ENCODE results near the gene LGSN. TPM values are rescaled to one million over a fixed set of nuclear protein-coding genes. Genes with fewer than 3 reads are reported as not detected.

Gene LGSN
- total and polyA plus RNA-seq, 10 of the 15 experiments (the other 5 are each of a cell fraction or from before 2014, with no cell fraction given): not detected

DNA sequence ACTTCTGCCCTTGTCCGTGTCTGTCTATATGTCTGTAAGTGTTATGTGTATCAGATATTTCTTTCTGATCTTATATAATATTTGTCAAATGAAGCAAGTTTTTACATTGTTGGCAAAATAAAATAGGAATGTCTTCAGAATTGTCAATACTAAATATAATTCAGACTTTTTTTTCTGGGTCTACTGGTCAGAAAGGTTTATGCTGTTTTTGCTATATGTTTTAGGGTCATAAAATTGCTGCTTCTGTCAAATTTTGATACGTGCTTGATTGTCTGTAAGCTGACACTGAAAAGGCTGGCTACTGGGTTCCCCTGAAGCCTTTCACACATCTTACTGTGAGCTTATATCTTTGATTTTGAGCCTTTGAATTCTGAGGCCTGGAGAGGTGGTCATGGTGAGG is 20.1 kb downstream of the LGSN start:
- no peak for DNase-seq (ENCODE audit: low read depth, low spot score)
- ChIA-PET POLR2A (no interaction called here), SMC1A (ENCODE audit: uncharacterized antibody, unreplicated experiment) (interaction anchor here (1.0 to 2.2 kb wide), 4 partner anchors 8 to 478 kb away, joined by 3 to 5 read pairs (median 4); no protein-coding TSS in a partner anchor), RAD21 (ENCODE audit: unreplicated experiment) (interaction anchor here (1.2 kb wide), 1 partner anchor 465 kb away, joined by 3 read pairs; no protein-coding TSS in a partner anchor), CTCF (interaction anchor here (0.8 to 2.0 kb wide), 6 partner anchors 8 to 503 kb away, joined by 3 to 8 read pairs (median 4); no protein-coding TSS in a partner anchor)
- no TSS peak for BruUV-seq (replicated peaks)
- no peaks in the 10 kb centered on the region for H3K4me1 ChIP-seq (ENCODE audit: control insufficient read depth, insufficient read depth, low read length)
- in situ Hi-C loops (cut with MboI): loop anchor here (25.0 kb wide), 2 partner anchors 488 to 1487 kb away; no protein-coding TSS in a partner anchor
- no peak overlapping the region for H3K27ac ChIP-seq (ENCODE audit: control insufficient read depth, insufficient read depth)
- TF ChIP-seq NR2C1 (IDR thresholded peaks at IDR 0.05) (no peak), ZNF217 (IDR thresholded peaks at IDR 0.05) (no peak), JUNB (IDR thresholded peaks at IDR 0.05) (no peak), BACH1 (IDR thresholded peaks at IDR 0.05; ENCODE audit: borderline replicate concordance) (no peak), PKNOX1 (IDR thresholded peaks at IDR 0.05) (no peak), SREBF1 (IDR thresholded peaks at IDR 0.05; ENCODE audit: low read length) (no peak), BHLHE40 (IDR thresholded peaks at IDR 0.05; ENCODE audit: borderline replicate concordance in 1 of 2, low read depth in 2 of 2, low read length in 1 of 2) (no peak), CBX5 (IDR thresholded peaks at IDR 0.05; ENCODE audit: low read depth) (no peak), IRF4 (IDR thresholded peaks at IDR 0.05; ENCODE audit: low read depth, low read length) (no peak), SMARCA5 (IDR thresholded peaks at IDR 0.05) (no peak), RFX5 (IDR thresholded peaks at IDR 0.05; ENCODE audit: low read depth, low read length) (no peak), SP1 (IDR thresholded peaks at IDR 0.05; ENCODE audit: low read depth, low read length) (no peak), POLR2AphosphoS2 (IDR thresholded peaks at IDR 0.05; ENCODE audit: low read depth, low read length) (no peak), NBN (IDR thresholded peaks at IDR 0.05) (no peak), CHD2 (IDR thresholded peaks at IDR 0.05; ENCODE audit: borderline replicate concordance, low read depth, low read length) (no peak)
- TF ChIP-seq, protein P1, sequence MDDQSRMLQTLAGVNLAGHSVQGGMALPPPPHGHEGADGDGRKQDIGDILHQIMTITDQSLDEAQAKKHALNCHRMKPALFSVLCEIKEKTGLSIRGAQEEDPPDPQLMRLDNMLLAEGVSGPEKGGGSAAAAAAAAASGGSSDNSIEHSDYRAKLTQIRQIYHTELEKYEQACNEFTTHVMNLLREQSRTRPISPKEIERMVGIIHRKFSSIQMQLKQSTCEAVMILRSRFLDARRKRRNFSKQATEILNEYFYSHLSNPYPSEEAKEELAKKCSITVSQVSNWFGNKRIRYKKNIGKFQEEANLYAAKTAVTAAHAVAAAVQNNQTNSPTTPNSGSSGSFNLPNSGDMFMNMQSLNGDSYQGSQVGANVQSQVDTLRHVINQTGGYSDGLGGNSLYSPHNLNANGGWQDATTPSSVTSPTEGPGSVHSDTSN (IDR thresholded peaks at IDR 0.05; ENCODE audit: insufficient replicate concordance, low read depth, low read length): no peak
- TF ChIP-seq, protein P2, sequence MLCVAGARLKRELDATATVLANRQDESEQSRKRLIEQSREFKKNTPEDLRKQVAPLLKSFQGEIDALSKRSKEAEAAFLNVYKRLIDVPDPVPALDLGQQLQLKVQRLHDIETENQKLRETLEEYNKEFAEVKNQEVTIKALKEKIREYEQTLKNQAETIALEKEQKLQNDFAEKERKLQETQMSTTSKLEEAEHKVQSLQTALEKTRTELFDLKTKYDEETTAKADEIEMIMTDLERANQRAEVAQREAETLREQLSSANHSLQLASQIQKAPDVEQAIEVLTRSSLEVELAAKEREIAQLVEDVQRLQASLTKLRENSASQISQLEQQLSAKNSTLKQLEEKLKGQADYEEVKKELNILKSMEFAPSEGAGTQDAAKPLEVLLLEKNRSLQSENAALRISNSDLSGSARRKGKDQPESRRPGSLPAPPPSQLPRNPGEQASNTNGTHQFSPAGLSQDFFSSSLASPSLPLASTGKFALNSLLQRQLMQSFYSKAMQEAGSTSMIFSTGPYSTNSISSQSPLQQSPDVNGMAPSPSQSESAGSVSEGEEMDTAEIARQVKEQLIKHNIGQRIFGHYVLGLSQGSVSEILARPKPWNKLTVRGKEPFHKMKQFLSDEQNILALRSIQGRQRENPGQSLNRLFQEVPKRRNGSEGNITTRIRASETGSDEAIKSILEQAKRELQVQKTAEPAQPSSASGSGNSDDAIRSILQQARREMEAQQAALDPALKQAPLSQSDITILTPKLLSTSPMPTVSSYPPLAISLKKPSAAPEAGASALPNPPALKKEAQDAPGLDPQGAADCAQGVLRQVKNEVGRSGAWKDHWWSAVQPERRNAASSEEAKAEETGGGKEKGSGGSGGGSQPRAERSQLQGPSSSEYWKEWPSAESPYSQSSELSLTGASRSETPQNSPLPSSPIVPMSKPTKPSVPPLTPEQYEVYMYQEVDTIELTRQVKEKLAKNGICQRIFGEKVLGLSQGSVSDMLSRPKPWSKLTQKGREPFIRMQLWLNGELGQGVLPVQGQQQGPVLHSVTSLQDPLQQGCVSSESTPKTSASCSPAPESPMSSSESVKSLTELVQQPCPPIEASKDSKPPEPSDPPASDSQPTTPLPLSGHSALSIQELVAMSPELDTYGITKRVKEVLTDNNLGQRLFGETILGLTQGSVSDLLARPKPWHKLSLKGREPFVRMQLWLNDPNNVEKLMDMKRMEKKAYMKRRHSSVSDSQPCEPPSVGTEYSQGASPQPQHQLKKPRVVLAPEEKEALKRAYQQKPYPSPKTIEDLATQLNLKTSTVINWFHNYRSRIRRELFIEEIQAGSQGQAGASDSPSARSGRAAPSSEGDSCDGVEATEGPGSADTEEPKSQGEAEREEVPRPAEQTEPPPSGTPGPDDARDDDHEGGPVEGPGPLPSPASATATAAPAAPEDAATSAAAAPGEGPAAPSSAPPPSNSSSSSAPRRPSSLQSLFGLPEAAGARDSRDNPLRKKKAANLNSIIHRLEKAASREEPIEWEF (IDR thresholded peaks at IDR 0.05; ENCODE audit: insufficient replicate concordance, low read depth, low read length): no peak
- TF ChIP-seq, protein P3, sequence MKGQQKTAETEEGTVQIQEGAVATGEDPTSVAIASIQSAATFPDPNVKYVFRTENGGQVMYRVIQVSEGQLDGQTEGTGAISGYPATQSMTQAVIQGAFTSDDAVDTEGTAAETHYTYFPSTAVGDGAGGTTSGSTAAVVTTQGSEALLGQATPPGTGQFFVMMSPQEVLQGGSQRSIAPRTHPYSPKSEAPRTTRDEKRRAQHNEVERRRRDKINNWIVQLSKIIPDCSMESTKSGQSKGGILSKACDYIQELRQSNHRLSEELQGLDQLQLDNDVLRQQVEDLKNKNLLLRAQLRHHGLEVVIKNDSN (IDR thresholded peaks at IDR 0.05; ENCODE audit: borderline replicate concordance, extremely low read length, insufficient read depth, low read depth, low read length): no peak
- no peak overlapping the region for H3K9ac ChIP-seq (ENCODE audit: control insufficient read depth, insufficient read depth, low read length)
- no peak for FAIRE-seq
- 26% methylated on average over 2 of the region's 2 CpGs for whole genome bisulfite sequencing (ENCODE audit: insufficient coverage, insufficient replicate concordance, low lambda C conversion rate, missing lambda C conversion rate)
- no peak overlapping the region for H2AFZ ChIP-seq (ENCODE audit: control insufficient read depth, low read depth, low read length)
- no peak overlapping the region for H3K4me3 ChIP-seq
- no peaks in the 10 kb centered on the region for H3K27me3 ChIP-seq (replicated peaks in 1 of 2; ENCODE audit: control insufficient read depth in 2 of 2, insufficient read depth in 2 of 2, low read length in 1 of 2)
- H4K20me1 ChIP-seq (ENCODE audit: control insufficient read depth, insufficient read depth): no peaks in the 10 kb centered on the region
- no peaks in the 10 kb centered on the region for H3K79me2 ChIP-seq (ENCODE audit: control insufficient read depth, insufficient read depth, low read length)
- H3K4me2 ChIP-seq (ENCODE audit: control insufficient read depth, insufficient read depth): no peak overlapping the region
- H3K36me3 ChIP-seq (ENCODE audit: control insufficient read depth in 2 of 2, insufficient read depth in 2 of 2, low read length in 1 of 2): no peaks in the 10 kb centered on the region
- intact Hi-C loops (cut with micrococcal nuclease; ENCODE audit: unreplicated experiment): no loop called here
- no peaks in the 10 kb centered on the region for H3K9me3 ChIP-seq (replicated peaks; ENCODE audit: control insufficient read depth, insufficient read depth, low read length)
- ATAC-seq: no peak
